Measurements from ENCODE around the gene PFKL. TPM values are rescaled to one million over a fixed set of nuclear protein-coding genes. Genes with fewer than 3 reads are reported as not detected.

Gene PFKL
- total RNA-seq, 1 experiment from 2014 or later: 150 TPM

DNA sequence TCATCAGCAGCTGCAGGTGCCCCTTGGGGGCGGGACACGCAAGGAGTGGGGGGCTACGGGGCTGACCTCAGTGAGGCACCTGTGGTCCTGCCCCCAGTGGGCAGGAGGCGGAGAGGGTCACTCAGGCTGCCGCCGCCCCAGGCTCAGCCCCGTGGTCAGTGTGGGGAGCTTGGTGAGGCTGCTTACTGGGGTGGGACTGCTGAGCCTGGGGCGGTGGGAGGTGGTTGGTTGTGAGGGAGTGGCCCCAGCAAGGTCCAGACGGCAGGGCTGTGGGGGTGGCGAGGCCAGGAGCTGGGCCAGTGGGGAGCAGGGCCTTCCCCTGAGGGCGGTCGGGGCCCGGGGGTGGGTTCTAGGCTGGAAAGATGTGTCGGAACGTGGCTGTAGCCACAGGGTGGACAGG is 14.3 kb downstream of the PFKL start:
- H3K36me3 ChIP-seq (ENCODE audit: control insufficient read depth in 1 of 2, insufficient read depth in 2 of 2, low read length in 2 of 2): peaks cover 7 to 22% of the 10 kb centered on the region in 2 experiments; a peak in 3 of 4 replicates
- H3K27ac ChIP-seq (ENCODE audit: low read depth, low read length): no peak overlapping the region
- H3K9me3 ChIP-seq (ENCODE audit: control insufficient read depth in 1 of 2, insufficient read depth in 1 of 2, low read depth in 1 of 2, low read length in 2 of 2): no peaks in the 10 kb centered on the region
- no peaks in the 10 kb centered on the region for H4K20me1 ChIP-seq (ENCODE audit: insufficient read depth)
- H3K4me2 ChIP-seq (ENCODE audit: low read length): no peak overlapping the region
- no peaks in the 10 kb centered on the region for H3K27me3 ChIP-seq (ENCODE audit: insufficient read depth, low read length)
- H3K9ac ChIP-seq (ENCODE audit: low read length): no peak overlapping the region
- RAD21 ChIA-PET (ENCODE audit: low non-redundant PET in 1 of 2, low total read pairs in 2 of 2, uncharacterized antibody in 2 of 2, unreplicated experiment in 2 of 2): no interaction called here
- H3K9me2 ChIP-seq (ENCODE audit: insufficient read depth): no peaks in the 10 kb centered on the region
- CTCF ChIA-PET: no interaction called here
- DNase-seq (ENCODE audit: low read depth, low spot score) (no peak), ATAC-seq (no peak)
- BruUV-seq (replicated peaks): no TSS peak
- TF ChIP-seq ZNF274 (IDR thresholded peaks at IDR 0.05; ENCODE audit: low read depth, low read length) (no peak), TCF7L2 (IDR thresholded peaks at IDR 0.05; ENCODE audit: borderline replicate concordance, extremely low read depth, insufficient read depth, insufficient read length) (no peak), FOSL1 (IDR thresholded peaks at IDR 0.05; ENCODE audit: low read depth) (no peak), SIN3A (IDR thresholded peaks at IDR 0.05; ENCODE audit: low read depth) (no peak), CBX3 (IDR thresholded peaks at IDR 0.05; ENCODE audit: low read depth) (no peak), CEBPB (IDR thresholded peaks at IDR 0.05; ENCODE audit: low read depth) (no peak), ELF1 (IDR thresholded peaks at IDR 0.05; ENCODE audit: borderline replicate concordance, low read depth) (no peak), POLR2AphosphoS5 (IDR thresholded peaks at IDR 0.05; ENCODE audit: low read depth, low read length) (no peak)
- TF ChIP-seq, protein P1, sequence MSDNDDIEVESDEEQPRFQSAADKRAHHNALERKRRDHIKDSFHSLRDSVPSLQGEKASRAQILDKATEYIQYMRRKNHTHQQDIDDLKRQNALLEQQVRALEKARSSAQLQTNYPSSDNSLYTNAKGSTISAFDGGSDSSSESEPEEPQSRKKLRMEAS (IDR thresholded peaks at IDR 0.05): no peak
- TF ChIP-seq, protein P2, sequence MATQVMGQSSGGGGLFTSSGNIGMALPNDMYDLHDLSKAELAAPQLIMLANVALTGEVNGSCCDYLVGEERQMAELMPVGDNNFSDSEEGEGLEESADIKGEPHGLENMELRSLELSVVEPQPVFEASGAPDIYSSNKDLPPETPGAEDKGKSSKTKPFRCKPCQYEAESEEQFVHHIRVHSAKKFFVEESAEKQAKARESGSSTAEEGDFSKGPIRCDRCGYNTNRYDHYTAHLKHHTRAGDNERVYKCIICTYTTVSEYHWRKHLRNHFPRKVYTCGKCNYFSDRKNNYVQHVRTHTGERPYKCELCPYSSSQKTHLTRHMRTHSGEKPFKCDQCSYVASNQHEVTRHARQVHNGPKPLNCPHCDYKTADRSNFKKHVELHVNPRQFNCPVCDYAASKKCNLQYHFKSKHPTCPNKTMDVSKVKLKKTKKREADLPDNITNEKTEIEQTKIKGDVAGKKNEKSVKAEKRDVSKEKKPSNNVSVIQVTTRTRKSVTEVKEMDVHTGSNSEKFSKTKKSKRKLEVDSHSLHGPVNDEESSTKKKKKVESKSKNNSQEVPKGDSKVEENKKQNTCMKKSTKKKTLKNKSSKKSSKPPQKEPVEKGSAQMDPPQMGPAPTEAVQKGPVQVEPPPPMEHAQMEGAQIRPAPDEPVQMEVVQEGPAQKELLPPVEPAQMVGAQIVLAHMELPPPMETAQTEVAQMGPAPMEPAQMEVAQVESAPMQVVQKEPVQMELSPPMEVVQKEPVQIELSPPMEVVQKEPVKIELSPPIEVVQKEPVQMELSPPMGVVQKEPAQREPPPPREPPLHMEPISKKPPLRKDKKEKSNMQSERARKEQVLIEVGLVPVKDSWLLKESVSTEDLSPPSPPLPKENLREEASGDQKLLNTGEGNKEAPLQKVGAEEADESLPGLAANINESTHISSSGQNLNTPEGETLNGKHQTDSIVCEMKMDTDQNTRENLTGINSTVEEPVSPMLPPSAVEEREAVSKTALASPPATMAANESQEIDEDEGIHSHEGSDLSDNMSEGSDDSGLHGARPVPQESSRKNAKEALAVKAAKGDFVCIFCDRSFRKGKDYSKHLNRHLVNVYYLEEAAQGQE (IDR thresholded peaks at IDR 0.05; ENCODE audit: low read depth): no peak
- no peaks in the 10 kb centered on the region for H3K79me2 ChIP-seq (ENCODE audit: insufficient read depth, low read length)
- H3K4me3 ChIP-seq (replicated peaks in 1 of 2; ENCODE audit: low read depth in 1 of 2, low read length in 2 of 2): no peak overlapping the region
- H3K4me1 ChIP-seq (ENCODE audit: control insufficient read depth in 1 of 2, insufficient read depth in 2 of 2, low read length in 2 of 2): no peaks in the 10 kb centered on the region
- intact Hi-C loops (cut with micrococcal nuclease): no loop called here
- POLR2A ChIA-PET: no interaction called here
- H2AFZ ChIP-seq (ENCODE audit: low read depth, low read length, poor library complexity, severe bottlenecking): no peak overlapping the region

Measured in HCT116 (cell line).